Sigmoid colon (tissue), 7 donors: ENCODE results near the gene GNAT1. TPM values are rescaled to one million over a fixed set of nuclear protein-coding genes. Genes with fewer than 3 reads are reported as not detected.

Experiments used
- DNase-seq: peaks from one replicate; pipeline ENCODE4 v3.0.0-alpha.2; 2019
- H3K27ac ChIP-seq, 4 donors: fragments of 200-600 bp; sonication (generic); one replicate each; pipeline ENCODE4 v1.5.1; 2016 to 2019; ENCODE audit warnings: mild to moderate bottlenecking in 1 of 4
- H3K27me3 ChIP-seq, 3 donors: fragments of 200-600 bp; sonication (generic); one replicate each; pipeline ENCODE4 v1.5.1; 2019; ENCODE audit warnings: mild to moderate bottlenecking in 1 of 3
- H3K36me3 ChIP-seq, 4 donors: fragments of 200-600 bp; sonication (generic); one replicate each; pipeline ENCODE4 v1.5.1; 2016 to 2019
- H3K4me1 ChIP-seq, 4 donors: fragments of 200-600 bp; sonication (generic); one replicate each; pipeline ENCODE4 v1.5.1; 2017 to 2019
- H3K4me3 ChIP-seq, 4 donors: fragments of 200-600 bp; sonication (generic); one replicate each; pipeline ENCODE4 v1.5.1; 2017 to 2019; ENCODE audit warnings: mild to moderate bottlenecking in 2 of 4, moderate library complexity in 1 of 4
- H3K9me3 ChIP-seq, 4 donors: fragments of 200-600 bp in 3 of 4; sonication (generic) in 3 of 4; one replicate each; pipeline versions ENCODE4 v1.5.1 to v1.6.1; 2013 to 2019
- CTCF ChIP-seq, 4 experiments: fragments of 450-650 bp in 3 of 4; fragments of 200-600 bp in 1 of 4; IDR thresholded peaks; one replicate each; pipeline ENCODE4 v1.5.1; 2016 to 2019; ENCODE audit warnings: antibody characterized with exemption in 4 of 4, mild to moderate bottlenecking in 3 of 4, moderate library complexity in 2 of 4
- EP300 ChIP-seq, 4 donors: sonication (generic); formaldehyde crosslinking; IDR thresholded peaks; one replicate each; pipeline ENCODE4 v1.6.1; 2017; ENCODE audit warnings: antibody characterized with exemption in 4 of 4
- POLR2A ChIP-seq, 2 donors: fragments of 450-650 bp; IDR thresholded peaks; one replicate each; pipeline ENCODE4 v1.6.1; 2016; ENCODE audit warnings: antibody characterized with exemption in 2 of 2, mild to moderate bottlenecking in 2 of 2, moderate library complexity in 2 of 2
- POLR2AphosphoS5 ChIP-seq, 4 donors: sonication (generic); formaldehyde crosslinking; IDR thresholded peaks; one replicate each; pipeline ENCODE4 v1.6.1; 2017; ENCODE audit warnings: antibody characterized with exemption in 4 of 4
- WGBS, 2 donors: extraction: QIAGEN DNeasy Blood & Tissue Kit; methylation state at CpG; one replicate each; pipeline ENCODE4 v1.1.7; 2013; 5-methylcytosine and 5-hydroxymethylcytosine counted together
- intact Hi-C: fragments of 100-400 bp; cut with DNase I; formaldehyde crosslinking; loops from one replicate; pipeline ENCODE4 v1.15.1; 2023
- polyA plus RNA-seq, 3 donors: library from polyadenylated mRNA; stranded (reverse); fragments of 200-250 nt; gene quantifications; one replicate each; pipeline ENCODE4 v1.2.3, GENCODE V29; 2013
- total RNA-seq, 4 donors: library from RNA; depleted of rRNA; stranded (reverse); fragments of >200 nt; gene quantifications; one replicate each; pipeline ENCODE4 v1.1.0, GENCODE V29; 2016
- donor health status: healthy with polysubstance abuse.
- donor health status: Bipolar disorder and iron deficiency.
- donor health status: healthy.

The GNAT1 gene
- total and polyA plus RNA-seq, 7 donors = 0.06 TPM; not detected in 6

- Histone ChIP-seq H3K9me3 (no peaks in the 10 kb centered on the region), H3K27ac (no peak overlapping the region), H3K4me1 (peaks cover 0 to 4% (median 1%) of the 10 kb centered on the region in 4 donors), H3K27me3 (no peaks in the 10 kb centered on the region), H3K36me3 (peaks cover 0 to 24% (median 0%) of the 10 kb centered on the region in 4 donors), H3K4me3 (no peak overlapping the region)
- DNase-seq = no peak
- 97 to 98% methylated on average over 10 of the region's 10 CpGs for WGBS, 2 donors
- TF ChIP-seq POLR2A (IDR thresholded peaks at IDR 0.05) = no peak
- TF ChIP-seq CTCF (IDR thresholded peaks at IDR 0.05) = no peak
- TF ChIP-seq POLR2AphosphoS5 (IDR thresholded peaks at IDR 0.05) = no peak
- TF ChIP-seq EP300 (IDR thresholded peaks at IDR 0.05) = no peak
- intact Hi-C loops = no loop called here
Measured at GRCh38 chr3:50186096-50186495, 5.3 kb upstream of the GNAT1 start.

GRCh38 chr3:50187750-50188149, 3.7 kb upstream of the GNAT1 start:
- 93 to 94% methylated on average over 19 of the region's 19 CpGs for WGBS, 2 donors
- no peak for TF ChIP-seq CTCF (IDR thresholded peaks at IDR 0.05)
- TF ChIP-seq POLR2AphosphoS5 (IDR thresholded peaks at IDR 0.05) = no peak
- H3K27me3 ChIP-seq = peaks cover 0 to 12% (median 2%) of the 10 kb centered on the region in 3 donors
- intact Hi-C loops = no loop called here
- no peaks in the 10 kb centered on the region for H3K9me3 ChIP-seq
- peaks cover 0 to 16% (median 0%) of the 10 kb centered on the region in 4 donors for H3K36me3 ChIP-seq
- no peak overlapping the region for H3K27ac ChIP-seq
- H3K4me1 ChIP-seq = peaks cover 0 to 6% (median 4%) of the 10 kb centered on the region in 4 donors
- H3K4me3 ChIP-seq = no peak overlapping the region
- no peak for DNase-seq

GRCh38 chr3:50189274-50189673, 2.1 kb upstream of the GNAT1 start:
- peak; percentile 87 for DNase-seq
- peaks cover 15 to 27% (median 17%) of the 10 kb centered on the region in 3 donors for H3K27me3 ChIP-seq
- H3K4me3 ChIP-seq = no peak overlapping the region
- TF ChIP-seq EP300 (IDR thresholded peaks at IDR 0.05) (no peak), POLR2AphosphoS5 (IDR thresholded peaks at IDR 0.05) (peak in 2 of 4 donors; percentile 26 to 57), CTCF (IDR thresholded peaks at IDR 0.05) (peak; percentile 56 to 86 (median 81)), POLR2A (IDR thresholded peaks at IDR 0.05) (no peak)
- H3K36me3 ChIP-seq = peaks cover 0 to 14% (median 0%) of the 10 kb centered on the region in 4 donors
- H3K4me1 ChIP-seq = peaks cover 0 to 21% (median 19%) of the 10 kb centered on the region in 4 donors
- no peaks in the 10 kb centered on the region for H3K9me3 ChIP-seq
- intact Hi-C loops = loop anchor here (1.0 kb wide), 2 partner anchors 34 to 68 kb away; partner anchors contain the start of gene SEMA3F
- 6 to 13% methylated on average over 5 of the region's 5 CpGs for WGBS, 2 donors
- no peak overlapping the region for H3K27ac ChIP-seq

- 50 to 83% methylated on average over 7 of the region's 7 CpGs for WGBS, 2 donors
- no peak overlapping the region for H3K4me3 ChIP-seq
- H3K4me1 ChIP-seq = peaks cover 0 to 28% (median 25%) of the 10 kb centered on the region in 4 donors
- TF ChIP-seq POLR2A (IDR thresholded peaks at IDR 0.05) = no peak
- TF ChIP-seq CTCF (IDR thresholded peaks at IDR 0.05) = no peak
- no peak for TF ChIP-seq EP300 (IDR thresholded peaks at IDR 0.05)
- TF ChIP-seq POLR2AphosphoS5 (IDR thresholded peaks at IDR 0.05) = peak in 1 of 4 donors; percentile 13
- H3K27ac ChIP-seq = no peak overlapping the region
- no peak for DNase-seq
- H3K9me3 ChIP-seq = no peaks in the 10 kb centered on the region
- H3K36me3 ChIP-seq = peaks cover 0 to 14% (median 0%) of the 10 kb centered on the region in 4 donors
- H3K27me3 ChIP-seq = peaks cover 17 to 34% (median 23%) of the 10 kb centered on the region in 3 donors
- intact Hi-C loops = loop anchor here (1.0 to 5.0 kb wide), 3 partner anchors 35 to 132 kb away; partner anchors contain the start of genes HYAL2 and SEMA3F
Measured at GRCh38 chr3:50189989-50190388, 1.4 kb upstream of the GNAT1 start.
